ENCODE data around the gene CLEC10A. TPM values are rescaled to one million over a fixed set of nuclear protein-coding genes. Genes with fewer than 3 reads are reported as not detected.

CLEC10A gene
- total RNA-seq, 6 experiments from 2014 or later, result 0.77 to 2.6 (median 1.5) TPM

DNA sequence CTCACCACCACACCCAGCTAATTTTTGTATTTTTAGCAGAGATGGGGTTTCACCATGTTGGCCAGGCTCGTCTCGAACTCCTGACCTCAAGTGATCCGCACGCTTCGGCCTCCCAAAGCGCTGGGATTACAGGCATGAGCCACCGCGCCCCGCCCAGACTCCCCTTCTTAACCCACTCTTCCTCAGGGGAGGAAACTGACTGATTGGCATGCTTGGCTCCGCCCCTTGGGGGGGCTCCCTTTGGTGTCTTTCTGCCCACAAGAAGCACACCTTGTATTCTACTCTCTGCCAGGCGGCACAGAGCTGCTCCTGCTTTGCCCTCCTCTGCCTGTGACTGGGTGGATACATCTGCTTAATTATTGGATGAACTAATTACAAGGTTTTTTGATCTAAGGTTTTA, 39.3 kb upstream of the CLEC10A start:
- TF ChIP-seq POLR2A (IDR thresholded peaks at IDR 0.05) (no peak), CTCF (IDR thresholded peaks at IDR 0.05) (no peak)
- ATAC-seq, result no peak
- peak in 1 of 3 donors; percentile 31 for DNase-seq
- H3K4me1 ChIP-seq, result peaks cover 0 to 29% (median 2%) of the 10 kb centered on the region in 4 donors
- H3K27me3 ChIP-seq, result no peaks in the 10 kb centered on the region
- H3K36me3 ChIP-seq, result no peaks in the 10 kb centered on the region
- WGBS (ENCODE audit: insufficient coverage, low coverage, low lambda C conversion rate, missing lambda C conversion rate), result 80% methylated on average over 1 of the region's 11 CpGs
- no peak overlapping the region for H3K27ac ChIP-seq
- intact Hi-C loops (cut with DNase I), result no loop called here
- H3K9me3 ChIP-seq, result no peaks in the 10 kb centered on the region
- no peak overlapping the region for H3K4me3 ChIP-seq

DNA sequence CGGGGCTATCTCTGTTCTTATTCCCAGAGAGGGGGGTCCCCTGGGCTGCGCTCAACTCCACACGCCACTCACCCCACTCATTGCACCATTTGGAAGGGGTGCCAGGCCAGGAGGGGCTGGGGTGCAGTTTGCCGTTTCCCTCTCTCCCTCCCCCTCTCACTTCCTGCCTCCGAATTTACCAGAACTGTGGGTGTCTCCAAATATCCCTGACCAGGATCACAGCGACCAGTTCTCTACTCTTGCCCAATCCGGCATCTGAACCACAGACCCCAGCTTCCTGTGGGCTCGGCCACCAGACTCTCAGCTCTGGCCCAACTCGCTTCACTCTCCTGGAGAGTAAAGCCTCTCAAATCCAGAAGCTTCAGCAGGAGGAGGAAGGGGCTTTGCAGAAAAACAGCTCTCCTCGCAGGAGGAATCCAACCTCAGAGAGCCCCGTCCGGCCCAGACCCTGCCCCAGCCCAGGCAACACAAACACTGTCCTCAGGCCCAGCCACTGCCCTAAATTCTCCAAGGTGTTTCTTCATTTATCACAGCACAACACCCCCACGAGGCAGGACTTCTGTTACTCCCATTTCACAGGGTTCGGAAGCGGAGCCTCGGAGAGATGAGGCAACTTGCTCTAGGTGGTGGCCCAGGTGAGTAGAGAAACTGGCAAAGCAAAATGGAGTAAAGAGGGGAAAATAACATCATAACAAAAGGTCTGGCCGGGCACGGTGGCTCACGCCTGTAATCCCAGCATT, 35.0 kb upstream of the CLEC10A start:
- no peaks in the 10 kb centered on the region for H3K9me3 ChIP-seq
- 10% methylated on average over 13 of the region's 19 CpGs for WGBS (ENCODE audit: insufficient coverage, low coverage, low lambda C conversion rate, missing lambda C conversion rate)
- peak overlapping the region; percentile 56 to 77 (median 76) for H3K4me3 ChIP-seq
- H3K36me3 ChIP-seq, result no peaks in the 10 kb centered on the region
- TF ChIP-seq CTCF (IDR thresholded peaks at IDR 0.05) (no peak), POLR2A (IDR thresholded peaks at IDR 0.05) (peak; percentile 49)
- no peaks in the 10 kb centered on the region for H3K27me3 ChIP-seq
- ATAC-seq (peak; percentile 73 to 82 (median 77)), DNase-seq (no peak)
- H3K4me1 ChIP-seq, result peaks cover 0 to 40% (median 6%) of the 10 kb centered on the region in 4 donors
- peak overlapping the region; percentile 83 to 97 (median 94) for H3K27ac ChIP-seq
- intact Hi-C loops (cut with DNase I), result no loop called here

- WGBS (ENCODE audit: insufficient coverage, low coverage, low lambda C conversion rate, missing lambda C conversion rate), result 4% methylated on average over 3 of the region's 14 CpGs
- Histone ChIP-seq H3K27me3 (no peaks in the 10 kb centered on the region), H3K4me1 (peaks cover 0 to 40% (median 9%) of the 10 kb centered on the region in 4 donors), H3K27ac (peak within 1 kb of the TSS; percentile 83 to 97 (median 94)), H3K36me3 (no peaks in the 10 kb centered on the region), H3K4me3 (peak within 1 kb of the TSS; percentile 56 to 77 (median 76)), H3K9me3 (no peaks in the 10 kb centered on the region)
- DNase-seq, result peak; percentile 91 to 98 (median 97)
- ATAC-seq, result peak; percentile 86 to 94 (median 86)
- intact Hi-C loops (cut with DNase I), result no loop called here
- TF ChIP-seq POLR2A (IDR thresholded peaks at IDR 0.05) (peak; percentile 38), CTCF (IDR thresholded peaks at IDR 0.05) (no peak)
Measured at GRCh38 chr17:7114241-7114874, 34.3 kb upstream of the CLEC10A start, which contains the start of gene ASGR2. Gene ASGR2, minus strand, starts transcription at chr17:7114822. Its CDS starts 582 bp downstream, at chr17:7114240.

GRCh38 chr17:7113273-7114071, 33.4 kb upstream of the CLEC10A start:
- peaks cover 0 to under 1% (median 0%) of the 10 kb centered on the region in 4 donors for H3K36me3 ChIP-seq
- H3K9me3 ChIP-seq, result no peaks in the 10 kb centered on the region
- peak overlapping the region; percentile 56 to 77 (median 76) for H3K4me3 ChIP-seq
- WGBS (ENCODE audit: insufficient coverage, low coverage, low lambda C conversion rate, missing lambda C conversion rate), result 39% methylated on average over 14 of the region's 15 CpGs
- H3K27me3 ChIP-seq, result no peaks in the 10 kb centered on the region
- TF ChIP-seq CTCF (IDR thresholded peaks at IDR 0.05) (no peak), POLR2A (IDR thresholded peaks at IDR 0.05) (no peak)
- ATAC-seq (no peak), DNase-seq (peak in 1 of 3 donors; percentile 43)
- H3K4me1 ChIP-seq, result peaks cover 0 to 33% (median 10%) of the 10 kb centered on the region in 4 donors
- peak overlapping the region; percentile 83 to 97 (median 94) for H3K27ac ChIP-seq
- intact Hi-C loops (cut with DNase I), result no loop called here
